ENCODE measurements around the gene RWDD1.

- TF ChIP-seq CTCF (IDR thresholded peaks at IDR 0.05) (no peak), EZH2 (IDR thresholded peaks at IDR 0.05; ENCODE audit: borderline replicate concordance, insufficient read depth, low read depth, low read length, poor library complexity, severe bottlenecking) (no peak)
Measured at GRCh38 chr6:116560130-116560529, 11.2 kb upstream of the RWDD1 start.
